HEK293T (cell line): ENCODE data around the gene DNAJB11.

Source experiments
- CTCF ChIA-PET: fragments of 350-600 bp; formaldehyde crosslinking; extraction: SDS; loops from one replicate; lab custom pipeline; 2021; ENCODE audit warnings: antibody characterized with exemption, inconsistent platforms; lab: Yijun Ruan, JAX
- POLR2A ChIA-PET: fragments of 350-600 bp; formaldehyde crosslinking; extraction: SDS; loops from one replicate; lab custom pipeline; 2020; ENCODE audit warnings: antibody characterized with exemption, inconsistent platforms; lab: Yijun Ruan, JAX
- DNase-seq: peaks from one replicate; pipeline ENCODE4 v3.0.0; 2012; ENCODE audit warnings: mixed read lengths; ENCODE audit errors: extremely low spot score
- ARNT ChIP-seq: fragments of 450-650 bp; IDR thresholded peaks from 2 replicates; pipeline ENCODE4 v1.6.1; 2017; ENCODE audit warnings: mild to moderate bottlenecking
- BHLHE40 ChIP-seq: fragments of 450-650 bp; IDR thresholded peaks from 2 replicates; pipeline ENCODE4 v1.6.1; 2016; ENCODE audit warnings: mild to moderate bottlenecking, moderate library complexity, borderline replicate concordance
- CTBP1 ChIP-seq: fragments of 450-650 bp; IDR thresholded peaks from 2 replicates; pipeline ENCODE4 v1.6.1; 2016; ENCODE audit warnings: borderline replicate concordance
- ELF4 ChIP-seq: fragments of 450-650 bp; IDR thresholded peaks from 2 replicates; pipeline ENCODE4 v1.6.1; 2017; ENCODE audit warnings: antibody characterized with exemption
- FOXA1 ChIP-seq: fragments of 450-650 bp; IDR thresholded peaks from 2 replicates; pipeline ENCODE4 v1.6.1; 2016; ENCODE audit warnings: mild to moderate bottlenecking
- FOXK2 ChIP-seq: fragments of 450-650 bp; IDR thresholded peaks from 2 replicates; pipeline ENCODE4 v1.6.1; 2016; ENCODE audit warnings: mild to moderate bottlenecking
- FOXM1 ChIP-seq: fragments of 450-650 bp; IDR thresholded peaks from 2 replicates; pipeline ENCODE4 v1.6.1; 2017; ENCODE audit warnings: mild to moderate bottlenecking, borderline replicate concordance
- HDGF ChIP-seq: fragments of 450-650 bp; IDR thresholded peaks from 2 replicates; pipeline ENCODE4 v1.6.1; 2017; ENCODE audit warnings: antibody characterized with exemption, borderline replicate concordance
- L3MBTL2 ChIP-seq: fragments of 450-650 bp; conservative IDR thresholded peaks from 2 replicates; pipeline ENCODE4 v1.6.1; 2016; ENCODE audit warnings: mild to moderate bottlenecking
- LEF1 ChIP-seq: fragments of 450-650 bp; IDR thresholded peaks from 2 replicates; pipeline ENCODE4 v1.6.1; 2017; ENCODE audit warnings: mild to moderate bottlenecking, borderline replicate concordance
- NFRKB ChIP-seq: fragments of 450-650 bp; IDR thresholded peaks from 2 replicates; pipeline ENCODE4 v1.6.1; 2016; ENCODE audit warnings: mild to moderate bottlenecking, moderate library complexity
- SP1 ChIP-seq: fragments of 450-650 bp; IDR thresholded peaks from 2 replicates; pipeline ENCODE4 v1.6.1; 2017
- SUZ12 ChIP-seq: fragments of 450-650 bp; IDR thresholded peaks from 2 replicates; pipeline ENCODE4 v1.6.1; 2016; ENCODE audit warnings: mild to moderate bottlenecking
- TARDBP ChIP-seq: fragments of 450-650 bp; IDR thresholded peaks from 2 replicates; pipeline ENCODE4 v1.6.1; 2016
- ZNF384 ChIP-seq: fragments of 450-650 bp; IDR thresholded peaks from 2 replicates; pipeline ENCODE4 v1.6.1; 2016
- TF ChIP-seq, protein P1 (sequence below): fragments of 450-650 bp; IDR thresholded peaks from 2 replicates; pipeline ENCODE4 v1.6.1; 2016

The DNAJB11 gene

DNA sequence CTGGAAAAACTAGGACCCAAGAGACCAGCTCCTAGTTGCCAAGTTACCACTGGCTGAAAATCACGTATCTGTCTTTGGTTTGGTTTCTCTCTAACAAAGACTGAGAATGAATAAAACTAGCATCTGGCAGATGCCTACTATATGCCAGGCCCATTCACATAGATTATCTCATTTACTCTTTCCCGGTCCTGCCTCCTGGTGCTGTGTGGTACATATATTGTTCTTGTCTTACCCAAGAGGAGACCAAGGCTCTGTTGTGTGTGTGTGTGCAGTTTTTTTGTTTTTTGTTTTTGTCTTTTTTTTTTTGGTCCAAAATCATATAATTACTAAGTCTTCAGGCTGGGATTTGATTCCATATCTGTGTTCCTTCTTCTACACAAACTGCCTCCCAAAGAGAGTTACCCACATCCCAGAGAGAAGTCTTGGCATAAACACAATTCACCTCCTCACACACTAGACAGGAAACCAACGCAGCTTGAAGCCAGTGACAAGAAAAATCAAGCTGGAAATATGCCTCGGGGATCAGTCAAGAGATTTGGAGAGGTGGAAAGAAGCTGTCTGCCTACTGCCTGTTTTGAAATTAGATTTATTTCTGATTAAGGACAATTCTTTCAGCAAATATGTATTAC, 43.2 kb downstream of the DNAJB11 start:
- ChIA-PET POLR2A (no interaction called here), CTCF (interaction anchor here (0.8 to 3.1 kb wide), 6 partner anchors 13 to 646 kb away, joined by 3 to 14 read pairs (median 4); no protein-coding TSS in a partner anchor)
- DNase-seq: no peak

DNA sequence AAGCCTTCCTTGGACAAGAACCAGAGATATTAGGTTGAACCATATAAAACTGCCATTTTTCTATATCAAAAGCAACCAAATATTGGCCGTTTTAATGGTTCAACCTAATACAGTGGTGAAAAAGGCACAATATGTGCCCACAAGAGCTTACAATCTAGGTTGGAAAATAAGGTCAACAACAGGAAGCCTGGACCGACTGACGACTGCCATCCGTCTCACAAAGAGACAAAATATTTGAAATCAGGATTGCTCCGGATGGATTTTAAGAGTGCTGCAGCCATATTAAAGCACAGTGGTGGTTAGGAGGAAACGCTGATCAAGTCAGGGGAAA, 43.7 kb downstream of the DNAJB11 start:
- ChIA-PET POLR2A (interaction anchor here (1.9 kb wide), 1 partner anchor 169 kb away, joined by 9 read pairs; the partner anchor contains the start of gene EIF4A2), CTCF (interaction anchor here (0.7 to 3.1 kb wide), 10 partner anchors 11 to 646 kb away, joined by 3 to 14 read pairs (median 4); no protein-coding TSS in a partner anchor)
- DNase-seq: no peak
- TF ChIP-seq ARNT: no peak
- TF ChIP-seq L3MBTL2: no peak
- TF ChIP-seq LEF1: no peak
- no peak for TF ChIP-seq TARDBP
- no peak for TF ChIP-seq FOXK2
- no peak for TF ChIP-seq ELF4
- no peak for TF ChIP-seq FOXM1
- no peak for TF ChIP-seq BHLHE40
- no peak for TF ChIP-seq HDGF
- TF ChIP-seq, protein P1, sequence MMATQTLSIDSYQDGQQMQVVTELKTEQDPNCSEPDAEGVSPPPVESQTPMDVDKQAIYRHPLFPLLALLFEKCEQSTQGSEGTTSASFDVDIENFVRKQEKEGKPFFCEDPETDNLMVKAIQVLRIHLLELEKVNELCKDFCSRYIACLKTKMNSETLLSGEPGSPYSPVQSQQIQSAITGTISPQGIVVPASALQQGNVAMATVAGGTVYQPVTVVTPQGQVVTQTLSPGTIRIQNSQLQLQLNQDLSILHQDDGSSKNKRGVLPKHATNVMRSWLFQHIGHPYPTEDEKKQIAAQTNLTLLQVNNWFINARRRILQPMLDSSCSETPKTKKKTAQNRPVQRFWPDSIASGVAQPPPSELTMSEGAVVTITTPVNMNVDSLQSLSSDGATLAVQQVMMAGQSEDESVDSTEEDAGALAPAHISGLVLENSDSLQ: no peak
- no peak for TF ChIP-seq ZNF384
- no peak for TF ChIP-seq SUZ12
- no peak for TF ChIP-seq CTBP1
- TF ChIP-seq SP1: no peak
- no peak for TF ChIP-seq NFRKB
- no peak for TF ChIP-seq FOXA1

More for the DNA sequence above, 43.2 kb downstream of the DNAJB11 start:
- TF ChIP-seq TARDBP (no peak), NFRKB (no peak), CTBP1 (no peak), ZNF384 (no peak), HDGF (no peak), BHLHE40 (no peak)

DNA sequence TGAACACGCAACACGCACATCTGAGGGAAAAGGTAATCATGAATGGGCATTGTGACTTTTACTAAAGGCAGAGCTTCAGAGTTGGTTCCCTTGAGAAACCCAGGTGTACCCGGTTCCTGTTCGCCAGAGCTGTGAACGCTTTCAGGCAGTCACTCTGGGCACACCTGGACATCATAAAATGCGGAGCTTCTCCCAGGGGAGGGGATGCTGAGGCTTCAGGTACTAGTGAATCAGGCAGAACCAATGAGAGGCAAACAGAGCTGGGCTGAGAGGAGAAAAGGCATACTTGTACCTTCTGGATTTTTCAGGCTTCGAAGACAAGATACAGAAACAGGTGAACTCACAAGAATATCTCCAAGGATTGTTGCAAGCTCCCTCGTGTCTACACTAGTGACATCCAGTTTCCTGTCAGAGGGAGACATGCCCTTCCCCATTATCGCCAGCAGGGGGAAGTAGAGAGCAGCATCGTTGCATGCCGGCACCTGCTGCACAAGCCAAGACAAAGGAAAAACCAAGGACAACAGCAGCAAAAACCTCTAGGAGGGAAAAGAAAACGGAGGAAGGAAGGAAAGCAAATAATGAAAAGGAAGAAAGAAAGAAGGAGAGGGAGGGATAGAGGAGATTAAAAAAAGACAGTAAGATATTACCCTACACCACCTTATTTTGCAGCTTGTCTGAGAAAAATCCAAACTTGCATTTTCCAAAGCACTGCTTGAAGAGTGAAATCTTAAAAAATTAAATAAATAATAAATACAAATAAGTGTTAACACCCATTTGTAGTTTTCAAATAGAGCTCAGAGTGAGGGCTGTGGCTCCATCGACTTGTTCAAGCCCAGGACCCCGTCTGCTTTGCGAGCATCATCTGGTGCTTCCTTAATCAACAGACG, 44.3 kb downstream of the DNAJB11 start:
- ChIA-PET CTCF (interaction anchor here (0.7 to 3.1 kb wide), 12 partner anchors 10 to 647 kb away, joined by 3 to 14 read pairs (median 4); no protein-coding TSS in a partner anchor), POLR2A (interaction anchor here (1.9 kb wide), 1 partner anchor 168 kb away, joined by 9 read pairs; the partner anchor contains the start of gene EIF4A2)
- DNase-seq: peak; percentile 75
- no peak for TF ChIP-seq SUZ12
- TF ChIP-seq, protein P1: peak; percentile 30; the same call in 1 of the 2 replicates

DNA sequence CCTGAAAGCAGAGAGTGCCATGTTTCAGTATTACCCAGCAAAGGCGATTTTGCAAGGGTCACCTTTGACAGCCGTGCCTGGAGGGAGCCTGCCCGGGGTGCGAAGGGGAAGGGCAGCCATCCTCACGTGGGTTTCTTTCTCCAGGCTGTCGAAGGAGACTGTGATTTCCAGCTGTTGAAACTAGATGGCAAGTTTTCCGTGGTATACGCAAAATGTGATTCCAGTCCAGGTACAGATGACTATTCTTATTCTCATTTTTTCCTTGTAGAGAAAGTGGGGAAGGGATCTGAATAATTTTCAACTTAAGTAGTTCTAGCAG, 45.7 kb downstream of the DNAJB11 start:
- DNase-seq: no peak
- CTCF ChIA-PET: interaction anchor here (0.6 to 1.5 kb wide), 4 partner anchors 15 to 205 kb away, joined by 3 to 5 read pairs (median 4); no protein-coding TSS in a partner anchor
- TF ChIP-seq ZNF384 (no peak), FOXK2 (no peak), FOXM1 (no peak), CTBP1 (no peak), NFRKB (no peak), SUZ12 (no peak), FOXA1 (no peak), ELF4 (no peak), TARDBP (no peak), SP1 (no peak), BHLHE40 (no peak), L3MBTL2 (no peak), HDGF (no peak), LEF1 (no peak), ARNT (no peak)
- TF ChIP-seq, protein P1: no peak
- POLR2A ChIA-PET: interaction anchor here (1.9 kb wide), 1 partner anchor 167 kb away, joined by 9 read pairs; the partner anchor contains the start of gene EIF4A2

DNA sequence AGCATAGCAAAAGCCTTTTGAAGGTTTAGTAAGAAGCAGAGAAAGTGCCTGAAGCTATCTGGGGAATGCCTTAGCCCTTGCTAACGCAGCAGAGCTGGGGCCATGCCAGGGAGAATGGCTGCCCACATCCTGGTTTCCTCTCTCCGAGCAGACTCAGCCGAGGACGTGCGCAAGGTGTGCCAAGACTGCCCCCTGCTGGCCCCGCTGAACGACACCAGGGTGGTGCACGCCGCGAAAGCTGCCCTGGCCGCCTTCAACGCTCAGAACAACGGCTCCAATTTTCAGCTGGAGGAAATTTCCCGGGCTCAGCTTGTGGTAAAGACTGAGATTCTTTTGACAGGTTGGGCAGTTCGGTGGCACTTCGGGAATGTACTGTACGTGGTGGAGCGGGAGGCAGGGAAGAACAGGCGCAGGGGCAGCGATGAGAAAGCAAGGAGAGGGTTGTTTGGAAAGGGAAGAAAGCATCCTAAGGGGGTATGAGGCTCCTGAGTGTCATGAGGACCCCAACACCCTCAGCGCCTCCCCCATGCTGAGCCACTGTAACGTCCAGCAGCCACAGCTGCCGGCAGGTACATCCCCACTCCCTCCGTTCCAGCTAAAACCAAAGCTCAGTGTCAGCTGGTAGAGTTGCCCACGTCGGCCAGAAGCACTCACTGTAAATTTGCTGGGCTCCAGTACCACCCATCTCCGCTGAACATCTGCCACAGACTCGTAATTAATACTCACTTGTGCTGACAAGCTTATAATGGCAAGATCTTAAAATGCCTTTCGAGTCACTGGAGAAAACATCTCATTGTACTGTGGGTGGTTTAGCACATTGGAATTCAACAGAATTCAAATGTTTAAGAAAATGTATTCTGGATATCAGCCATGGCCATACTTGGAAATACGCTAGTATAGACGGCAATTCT, 46.8 kb downstream of the DNAJB11 start:
- CTCF ChIA-PET: interaction anchor here (0.6 to 1.5 kb wide), 10 partner anchors 16 to 204 kb away, joined by 3 to 5 read pairs (median 3); no protein-coding TSS in a partner anchor
- DNase-seq: peak; percentile 80
- no peak for TF ChIP-seq BHLHE40
- TF ChIP-seq ARNT: no peak
- TF ChIP-seq TARDBP: no peak
- TF ChIP-seq, protein P1: no peak
- TF ChIP-seq ELF4: no peak
- TF ChIP-seq ZNF384: no peak
- TF ChIP-seq CTBP1: no peak
- TF ChIP-seq HDGF: no peak
- no peak for TF ChIP-seq L3MBTL2
- TF ChIP-seq LEF1: no peak
- no peak for TF ChIP-seq FOXM1
- TF ChIP-seq FOXK2: no peak
- no peak for TF ChIP-seq NFRKB
- no peak for TF ChIP-seq SP1
- no peak for TF ChIP-seq SUZ12
- no peak for TF ChIP-seq FOXA1

More for the DNA sequence above, 46.8 kb downstream of the DNAJB11 start:
- POLR2A ChIA-PET: interaction anchor here (0.8 to 1.1 kb wide), 3 partner anchors 26 to 210 kb away, joined by 3 to 4 read pairs (median 4); no protein-coding TSS in a partner anchor
